AG04450 (cell line): Measurements from ENCODE around the gene E2F7. TPM values are rescaled to one million over a fixed set of nuclear protein-coding genes. Genes with fewer than 3 reads are reported as not detected.
A peak's percentile ranks its signal among the peaks of the same experiment; 100 is the strongest.

Experiments
- CTCF ChIA-PET: fragments of 300-600, 350-600 bp; formaldehyde crosslinking; extraction: SDS; loops from one replicate; lab custom pipeline; 2022; ENCODE audit warnings: antibody characterized with exemption, inconsistent platforms; lab: Charles Lee
- POLR2A ChIA-PET: fragments of 350-600 bp; formaldehyde crosslinking; extraction: SDS; loops from one replicate; lab custom pipeline; 2021; ENCODE audit warnings: antibody characterized with exemption, inconsistent platforms; lab: Yijun Ruan, JAX
- DNase-seq: peaks from one replicate; pipeline ENCODE4 v3.0.0-alpha.2; 2011; ENCODE audit warnings: low read depth, low spot score
- H3K27ac ChIP-seq: one replicate; pipeline ENCODE4 v1.5.1; 2012; ENCODE audit warnings: low read depth, low read length, control low read depth
- H3K27me3 ChIP-seq: one replicate; pipeline ENCODE4 v1.6.0; 2012; ENCODE audit warnings: low read length; ENCODE audit not compliant: control insufficient read depth, insufficient read depth
- H3K4me3 ChIP-seq: 2 replicates; pipeline ENCODE4 v1.5.1; 2011; ENCODE audit warnings: mild to moderate bottlenecking, low read depth, low read length, control low read depth
- H3K9me3 ChIP-seq: 2 replicates; pipeline ENCODE4 v1.5.1; 2012; ENCODE audit warnings: low read length; ENCODE audit not compliant: control insufficient read depth, insufficient read depth
- CTCF ChIP-seq: IDR thresholded peaks from 2 replicates; pipeline ENCODE4 v1.5.1; 2011; ENCODE audit warnings: low read depth, low read length, control low read depth, inconsistent platforms
- polyA plus RNA-seq: library from polyadenylated mRNA; depleted of rRNA; stranded (reverse); fragments of >200 nt; gene quantifications from 2 replicates; pipeline ENCODE4 v1.2.3, GENCODE V29; 2011

E2F7 gene
- polyA plus RNA-seq, 1 experiment: 5.2 TPM

- Histone ChIP-seq H3K9me3 (no peaks in the 10 kb centered on the region), H3K27me3 (no peaks in the 10 kb centered on the region), H3K4me3 (no peak overlapping the region), H3K27ac (no peak overlapping the region)
- DNase-seq: no peak
- ChIA-PET CTCF (no interaction called here), POLR2A (no interaction called here)
- TF ChIP-seq CTCF: no peak
These were observed 5.6 kb upstream of the E2F7 start for GRCh38 chr12:77070800-77071449.

GRCh38 chr12:77070382-77070781, 5.0 kb upstream of the E2F7 start:
- ChIA-PET CTCF (no interaction called here), POLR2A (no interaction called here)
- no peak for TF ChIP-seq CTCF
- no peak overlapping the region for H3K4me3 ChIP-seq
- no peak overlapping the region for H3K27ac ChIP-seq
- no peak for DNase-seq
- H3K9me3 ChIP-seq: no peaks in the 10 kb centered on the region
- H3K27me3 ChIP-seq: no peaks in the 10 kb centered on the region

GRCh38 chr12:77064896-77065360, 441 bp downstream of the E2F7 start:
- H3K27me3 ChIP-seq: no peaks in the 10 kb centered on the region
- DNase-seq: no peak
- peak overlapping the region; percentile 80 for H3K4me3 ChIP-seq
- no peak overlapping the region for H3K27ac ChIP-seq
- no peaks in the 10 kb centered on the region; the same call in 1 of the 2 replicates for H3K9me3 ChIP-seq
- CTCF ChIA-PET: no interaction called here
- POLR2A ChIA-PET: no interaction called here
- TF ChIP-seq CTCF: no peak

- POLR2A ChIA-PET: no interaction called here
- H3K9me3 ChIP-seq: no peaks in the 10 kb centered on the region; the same call in 1 of the 2 replicates
- peak overlapping the region; percentile 48 for H3K4me3 ChIP-seq
- no peaks in the 10 kb centered on the region for H3K27me3 ChIP-seq
- DNase-seq: peak; percentile 29
- TF ChIP-seq CTCF: no peak
- CTCF ChIA-PET: interaction anchor here (4.4 kb wide), 1 partner anchor 13 kb away, joined by 41 read pairs; no protein-coding TSS in a partner anchor
- H3K27ac ChIP-seq: peak overlapping the region; percentile 13
These were observed 2.4 kb downstream of the E2F7 start for GRCh38 chr12:77062846-77063461.

GRCh38 chr12:77062396-77062795, 3.0 kb downstream of the E2F7 start:
- Histone ChIP-seq H3K9me3 (no peaks in the 10 kb centered on the region; the same call in 1 of the 2 replicates), H3K27ac (no peak overlapping the region), H3K27me3 (no peaks in the 10 kb centered on the region), H3K4me3 (0 out of 2 replicates have a peak overlapping the region, but pooled peaks have one; percentile 1)
- no peak for DNase-seq
- POLR2A ChIA-PET: no interaction called here
- CTCF ChIA-PET: interaction anchor here (1.1 to 4.4 kb wide), 3 partner anchors 12 to 52 kb away, joined by 4 to 41 read pairs (median 5); no protein-coding TSS in a partner anchor
- TF ChIP-seq CTCF: no peak
